ENCODE data around the gene LPCAT1.

- TF ChIP-seq ARNTL (CRISPR knock-in tag; IDR thresholded peaks at IDR 0.05; ENCODE audit: borderline replicate concordance, low read depth) (no peak), SNAI2 (CRISPR knock-in tag; IDR thresholded peaks at IDR 0.05) (no peak), CREB5 (CRISPR knock-in tag; IDR thresholded peaks at IDR 0.05; ENCODE audit: low read depth) (no peak), RARB (CRISPR knock-in tag; IDR thresholded peaks at IDR 0.05) (no peak), POU6F1 (CRISPR knock-in tag; IDR thresholded peaks at IDR 0.05; ENCODE audit: borderline replicate concordance, low read depth) (no peak)
Observed at GRCh38 chr5:1487079-1487764, 36.5 kb downstream of the LPCAT1 start.
